GM12873 (cell line): ENCODE results near the gene MRPL38.
A peak's percentile ranks its signal among the peaks of the same experiment; 100 is the strongest.

ENCODE experiments used
- TF ChIP-seq, protein P1 (sequence below): IDR thresholded peaks from 2 replicates; pipeline ENCODE4 v1.5.1; 2012; ENCODE audit warnings: low read depth, mild to moderate bottlenecking, moderate library complexity, low read length, control low read depth; ENCODE audit not compliant: insufficient read depth; ENCODE audit errors: missing control alignments

MRPL38 gene

DNA sequence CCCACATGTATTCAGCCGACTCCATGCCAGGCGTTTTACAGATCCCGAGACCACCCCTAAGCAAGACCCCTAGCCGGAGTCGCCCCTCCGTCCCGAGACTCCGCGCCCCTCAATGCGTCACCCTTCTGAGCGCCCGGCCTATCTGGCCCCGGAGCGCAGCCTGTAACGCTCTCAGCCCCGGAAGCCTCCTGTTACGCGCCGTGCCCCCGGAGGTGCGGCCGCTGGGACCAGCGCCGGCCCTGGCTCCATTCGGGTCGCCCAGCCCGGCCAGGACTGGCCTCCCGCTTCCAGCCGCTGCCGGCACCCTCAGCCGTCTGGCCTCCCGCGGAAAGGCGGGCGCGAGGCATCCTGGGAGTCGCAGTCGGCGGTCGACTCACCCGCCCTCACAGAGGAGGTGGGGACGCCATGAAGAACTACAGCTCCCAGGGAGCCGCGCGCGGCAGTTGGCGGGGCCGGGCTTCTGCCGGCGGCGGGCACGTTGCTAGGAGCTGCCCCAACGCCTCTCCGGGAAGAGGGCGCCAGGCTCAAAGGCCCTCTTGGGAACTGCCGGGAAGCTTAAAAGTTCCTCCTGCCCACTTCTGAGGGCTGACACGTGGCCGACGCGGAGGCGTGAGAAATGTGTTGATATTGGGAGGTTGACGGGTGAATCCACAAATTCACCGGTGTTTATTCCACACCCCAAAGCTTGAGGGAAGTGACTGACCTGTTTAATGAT, 36.2 kb upstream of the MRPL38 start, which contains the start of gene FBF1:
TSS of gene FBF1 (minus strand) at position 316 of the 715 bp plus-strand sequence. CDS start 2,893 bp downstream, outside the sequence.
- TF ChIP-seq, protein P1, sequence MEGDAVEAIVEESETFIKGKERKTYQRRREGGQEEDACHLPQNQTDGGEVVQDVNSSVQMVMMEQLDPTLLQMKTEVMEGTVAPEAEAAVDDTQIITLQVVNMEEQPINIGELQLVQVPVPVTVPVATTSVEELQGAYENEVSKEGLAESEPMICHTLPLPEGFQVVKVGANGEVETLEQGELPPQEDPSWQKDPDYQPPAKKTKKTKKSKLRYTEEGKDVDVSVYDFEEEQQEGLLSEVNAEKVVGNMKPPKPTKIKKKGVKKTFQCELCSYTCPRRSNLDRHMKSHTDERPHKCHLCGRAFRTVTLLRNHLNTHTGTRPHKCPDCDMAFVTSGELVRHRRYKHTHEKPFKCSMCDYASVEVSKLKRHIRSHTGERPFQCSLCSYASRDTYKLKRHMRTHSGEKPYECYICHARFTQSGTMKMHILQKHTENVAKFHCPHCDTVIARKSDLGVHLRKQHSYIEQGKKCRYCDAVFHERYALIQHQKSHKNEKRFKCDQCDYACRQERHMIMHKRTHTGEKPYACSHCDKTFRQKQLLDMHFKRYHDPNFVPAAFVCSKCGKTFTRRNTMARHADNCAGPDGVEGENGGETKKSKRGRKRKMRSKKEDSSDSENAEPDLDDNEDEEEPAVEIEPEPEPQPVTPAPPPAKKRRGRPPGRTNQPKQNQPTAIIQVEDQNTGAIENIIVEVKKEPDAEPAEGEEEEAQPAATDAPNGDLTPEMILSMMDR, result no peak

DNA sequence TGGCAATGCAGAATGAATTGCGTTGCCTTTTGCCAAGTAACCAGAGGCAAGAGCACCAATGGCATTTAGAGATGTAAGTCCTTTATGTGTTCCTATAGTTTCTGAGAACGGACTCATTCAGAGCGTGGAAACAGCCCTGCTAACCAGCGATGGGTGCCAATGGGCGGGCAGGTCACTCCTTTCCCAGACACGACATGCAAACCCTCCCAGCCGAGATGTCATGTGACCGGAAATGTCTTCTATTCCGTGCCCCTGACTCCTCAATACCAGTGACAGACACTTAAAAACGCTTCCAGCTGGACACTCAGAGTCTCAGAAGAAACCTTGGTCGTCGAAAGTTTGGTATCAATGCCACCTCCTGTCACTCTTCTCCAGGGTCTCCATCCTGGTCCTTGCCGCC, 33.0 kb upstream of the MRPL38 start:
- TF ChIP-seq, protein P1, result no peak

DNA sequence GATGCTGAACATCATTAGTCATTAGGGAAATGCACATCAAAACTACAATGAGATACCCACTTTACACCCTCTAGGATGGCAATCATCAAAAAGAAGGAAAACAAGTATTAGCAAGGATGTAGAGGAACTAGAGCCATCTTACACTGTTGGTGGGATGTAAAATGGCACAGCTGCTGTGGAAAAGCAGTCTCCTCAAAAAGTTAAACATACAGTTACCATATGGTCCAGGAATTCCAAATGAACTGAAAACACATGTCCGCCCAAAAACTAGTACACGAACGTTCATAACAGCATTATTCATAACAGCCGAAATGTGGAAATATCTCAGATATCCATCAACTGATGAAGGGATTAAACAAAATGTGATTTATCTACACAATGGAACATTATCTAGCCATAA, 29.1 kb upstream of the MRPL38 start:
- TF ChIP-seq, protein P1, result no peak

GRCh38 chr17:75932852-75933251, 28.2 kb upstream of the MRPL38 start:
- TF ChIP-seq, protein P1, result no peak

- TF ChIP-seq, protein P1, result no peak
Measured at GRCh38 chr17:75931062-75931461, 26.4 kb upstream of the MRPL38 start.

DNA sequence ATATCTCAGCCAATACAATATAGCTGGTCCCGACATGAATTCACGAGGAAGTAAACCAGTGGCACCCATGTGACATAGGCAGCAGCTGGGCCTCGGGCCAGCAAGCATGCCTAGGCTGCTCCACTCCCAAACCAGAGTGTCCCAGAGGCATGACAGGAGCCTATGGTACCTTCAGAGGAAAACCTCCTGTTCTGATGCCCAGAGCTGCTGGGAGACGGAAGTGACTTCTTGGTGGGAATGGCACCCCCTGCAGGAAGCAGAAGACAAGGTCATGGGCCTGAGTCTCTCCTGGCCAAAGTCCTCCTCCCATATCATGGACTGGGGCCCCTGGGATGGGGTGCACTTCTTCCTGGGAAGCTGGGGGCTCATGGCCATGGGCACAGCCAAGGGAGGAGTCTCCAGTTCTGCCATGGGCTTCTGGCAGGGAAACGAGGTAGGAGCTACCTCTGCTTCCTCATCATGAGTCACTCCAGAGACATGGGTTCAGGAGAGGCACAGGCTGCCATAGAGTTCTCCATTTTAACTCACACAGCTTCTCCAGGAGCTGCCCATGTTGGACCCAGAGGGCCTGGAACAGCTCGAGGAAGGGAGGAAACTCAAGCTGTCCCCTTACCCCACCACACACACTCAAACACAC, 22.7 kb upstream of the MRPL38 start:
- TF ChIP-seq, protein P1, result peak; percentile 71

DNA sequence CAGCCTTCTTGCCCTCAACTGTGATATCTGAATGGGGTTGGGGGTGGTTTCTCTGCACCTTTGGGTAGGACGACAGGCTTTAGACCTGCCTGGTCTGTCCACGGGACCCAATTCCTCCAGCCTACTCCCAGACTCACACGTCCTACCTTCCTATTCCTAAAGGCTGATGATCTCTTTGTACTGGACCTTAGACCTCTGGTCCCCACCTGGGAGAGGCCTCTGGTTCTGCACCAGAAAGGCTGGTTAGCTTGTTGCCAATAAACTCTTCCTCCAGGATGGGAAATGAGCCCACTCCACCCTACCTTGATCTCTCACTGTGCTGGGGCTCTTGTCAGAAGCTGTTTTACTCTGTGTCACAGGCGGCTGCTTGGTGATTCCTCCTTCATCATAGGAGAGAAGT, 21.8 kb upstream of the MRPL38 start:
- TF ChIP-seq, protein P1, result no peak
